ENCODE data around the gene HACD2.
A peak's percentile ranks its signal among the peaks of the same experiment; 100 is the strongest.
"Not testable (repeated sequence)": the region's sequence is repeated elsewhere in the genome, so short reads cannot be mapped to it uniquely, and the experiment has no call there.

HACD2 gene

DNA sequence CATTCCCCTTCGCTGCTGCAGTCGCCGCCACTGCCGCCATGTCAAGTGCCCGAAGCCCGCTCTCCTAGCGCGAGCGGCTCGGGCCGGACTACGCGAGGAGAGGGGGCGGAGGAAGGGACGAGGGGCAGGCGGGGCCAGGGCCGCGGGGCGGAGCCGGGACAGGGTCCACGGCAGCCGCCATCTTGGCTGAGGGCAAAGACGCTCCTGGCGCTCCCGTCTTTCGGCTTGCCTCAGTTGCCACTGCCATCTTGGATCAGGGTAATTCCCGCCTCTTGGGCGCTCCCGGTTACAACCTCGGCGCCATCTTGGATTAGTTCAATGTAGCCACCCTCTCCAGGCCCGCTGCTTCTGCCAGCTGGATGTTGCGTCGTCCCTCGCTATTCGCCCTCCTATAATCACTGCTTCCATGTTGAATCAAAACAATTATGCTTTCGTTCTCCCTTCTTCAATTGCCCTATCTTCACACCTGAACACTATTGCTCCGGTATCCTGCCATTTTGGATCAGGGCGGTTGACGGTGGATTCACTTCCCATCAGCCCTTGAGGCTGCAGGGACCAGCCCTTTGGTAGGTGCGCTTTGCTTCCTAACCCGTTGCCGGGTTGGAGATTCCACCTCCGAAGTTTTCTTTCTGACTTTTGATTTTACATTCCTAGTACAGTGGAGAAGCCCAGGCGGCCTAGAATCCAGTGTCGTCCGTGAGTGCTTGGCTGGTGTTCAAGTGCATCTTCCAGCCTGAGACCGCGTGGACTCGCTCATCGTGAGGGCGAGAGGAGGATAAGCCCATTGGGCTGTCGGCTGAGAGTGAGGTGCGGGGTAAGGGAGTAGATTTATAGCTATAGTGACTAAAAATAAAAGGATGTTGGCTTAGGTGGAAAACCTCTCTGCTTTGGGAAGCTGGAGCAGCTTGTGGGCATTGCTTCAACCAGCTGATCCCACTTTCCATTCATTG, at the start of gene HACD2:
TSS of gene HACD2 (minus strand) at position 66 of the 950 bp plus-strand sequence. CDS start at position 40, 26 bp downstream.
- peak; percentile 95 for DNase-seq (ENCODE audit: low read depth)

DNA sequence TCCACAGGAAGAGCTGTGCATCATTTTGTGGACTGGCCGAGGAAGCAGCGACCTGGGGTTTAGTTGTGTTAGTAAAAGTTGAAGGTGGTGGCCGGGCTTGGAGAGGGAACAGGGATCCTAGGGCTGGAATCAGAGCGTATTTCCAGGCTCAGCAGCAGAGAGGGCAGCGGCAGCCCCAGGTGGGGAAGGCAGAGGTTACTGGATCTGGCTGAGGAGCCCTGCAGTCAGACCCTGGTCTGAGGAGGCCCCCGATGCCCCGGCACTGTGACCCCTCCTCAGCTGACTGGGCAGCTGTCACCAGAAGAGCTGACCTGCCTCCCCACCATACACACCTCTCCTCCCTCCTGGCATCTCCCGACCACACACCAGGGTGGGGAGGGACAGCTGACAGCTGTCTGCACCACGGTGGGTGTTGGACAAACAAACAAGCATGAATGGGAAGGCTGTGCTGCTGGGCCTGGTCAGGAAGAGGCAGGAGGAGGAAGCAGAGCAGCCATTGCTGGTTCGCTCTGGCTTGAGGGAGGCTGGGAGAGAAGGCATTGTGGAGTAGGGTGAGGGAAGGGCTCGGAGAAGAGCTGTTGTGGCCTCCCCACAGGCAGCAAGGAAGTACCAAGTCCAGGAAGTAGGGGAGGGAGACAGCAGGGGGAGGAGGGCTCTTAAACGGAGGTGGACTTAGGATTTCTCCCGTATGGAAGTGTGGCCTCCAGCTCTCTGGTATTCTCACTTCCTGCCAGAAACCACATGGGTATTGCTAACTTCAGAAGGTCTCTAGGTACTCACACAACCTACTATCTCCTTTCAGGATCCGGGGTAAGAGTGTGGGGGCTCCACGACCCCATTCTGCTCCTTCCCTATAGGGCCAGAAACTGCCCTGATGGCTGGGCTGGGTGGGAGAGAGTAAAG, 49.5 kb upstream of the HACD2 start:
- no peak for DNase-seq (ENCODE audit: low read depth)

GRCh38 chr3:123633530-123633929, 48.7 kb upstream of the HACD2 start:
- DNase-seq (ENCODE audit: low read depth): no peak

DNA sequence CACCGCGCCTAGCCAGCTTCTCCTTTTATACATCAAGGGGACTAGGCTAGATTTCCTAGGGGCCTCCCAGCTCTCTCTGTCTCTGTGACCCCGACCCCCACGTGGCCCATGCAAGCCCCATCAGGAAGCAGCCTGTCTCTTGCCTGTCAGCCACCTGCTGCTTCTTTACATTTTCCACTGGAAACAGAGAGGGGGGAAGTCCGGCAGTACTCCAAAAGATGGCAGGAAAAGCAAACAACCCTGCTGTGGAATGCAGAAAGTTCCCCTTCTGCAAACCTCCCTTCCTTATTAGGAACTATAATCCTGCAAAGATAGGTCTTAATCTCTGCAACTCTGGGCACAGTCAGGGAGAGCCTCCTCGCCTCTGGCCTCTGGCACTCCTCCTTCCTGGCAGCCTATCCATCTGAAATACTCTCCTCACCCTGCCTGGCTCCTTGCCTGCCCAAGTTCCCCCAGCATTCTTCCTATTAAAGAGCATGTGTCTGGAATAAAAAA, 47.4 kb upstream of the HACD2 start:
- no peak for DNase-seq (ENCODE audit: low read depth)

DNA sequence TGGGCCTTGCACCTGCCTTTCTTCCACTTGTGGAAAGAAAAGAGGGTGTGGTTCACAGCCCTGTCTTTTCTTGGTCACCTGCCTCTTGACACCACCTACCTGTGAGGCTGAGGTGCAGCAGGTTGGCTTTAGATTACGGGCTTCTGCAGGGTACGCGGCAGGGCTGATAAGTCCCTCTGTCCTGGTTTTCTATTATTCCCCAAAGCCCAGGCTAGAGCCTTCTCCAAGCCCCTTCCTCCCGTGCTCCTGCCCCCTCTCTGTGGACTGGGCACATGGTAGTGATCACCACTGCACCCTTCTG, 44.8 kb upstream of the HACD2 start:
- no peak for DNase-seq (ENCODE audit: low read depth)

DNA sequence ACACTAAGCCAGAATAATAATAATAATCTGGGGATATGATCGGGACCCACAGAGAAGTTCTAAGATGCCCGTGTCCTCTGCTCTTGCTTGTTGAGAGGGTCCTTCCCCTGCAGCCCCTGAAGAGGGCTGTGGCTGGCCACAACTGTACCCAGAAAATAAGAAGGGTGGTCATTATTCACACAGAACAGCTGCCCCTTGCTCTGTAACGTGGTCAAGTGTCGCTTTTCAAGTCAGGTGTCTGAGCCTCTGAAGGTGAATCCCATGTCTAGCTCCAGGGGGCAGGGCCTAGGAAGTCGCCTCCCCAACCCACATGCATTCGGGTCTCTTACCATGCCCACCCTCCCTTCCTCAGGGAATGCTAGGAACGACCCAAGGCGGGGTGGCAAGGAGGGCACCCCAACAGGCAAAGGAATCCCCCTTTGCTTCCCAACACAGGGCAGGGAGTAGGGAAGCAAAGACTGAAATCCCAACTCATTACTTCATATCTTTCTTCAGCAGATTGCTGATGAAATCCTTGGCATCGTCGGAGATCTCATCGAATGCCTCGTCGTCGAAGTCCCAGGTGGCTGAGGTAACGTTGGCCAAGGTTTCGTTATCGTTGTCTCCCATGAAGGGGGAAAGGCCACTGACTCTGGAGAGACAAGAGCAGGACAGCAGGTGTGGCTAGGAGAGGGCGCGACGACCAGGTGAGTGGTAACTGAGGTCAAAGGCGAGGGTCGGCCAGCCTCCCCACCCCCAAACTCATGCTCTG, 44.3 kb upstream of the HACD2 start:
- no peak for DNase-seq (ENCODE audit: low read depth)

DNA sequence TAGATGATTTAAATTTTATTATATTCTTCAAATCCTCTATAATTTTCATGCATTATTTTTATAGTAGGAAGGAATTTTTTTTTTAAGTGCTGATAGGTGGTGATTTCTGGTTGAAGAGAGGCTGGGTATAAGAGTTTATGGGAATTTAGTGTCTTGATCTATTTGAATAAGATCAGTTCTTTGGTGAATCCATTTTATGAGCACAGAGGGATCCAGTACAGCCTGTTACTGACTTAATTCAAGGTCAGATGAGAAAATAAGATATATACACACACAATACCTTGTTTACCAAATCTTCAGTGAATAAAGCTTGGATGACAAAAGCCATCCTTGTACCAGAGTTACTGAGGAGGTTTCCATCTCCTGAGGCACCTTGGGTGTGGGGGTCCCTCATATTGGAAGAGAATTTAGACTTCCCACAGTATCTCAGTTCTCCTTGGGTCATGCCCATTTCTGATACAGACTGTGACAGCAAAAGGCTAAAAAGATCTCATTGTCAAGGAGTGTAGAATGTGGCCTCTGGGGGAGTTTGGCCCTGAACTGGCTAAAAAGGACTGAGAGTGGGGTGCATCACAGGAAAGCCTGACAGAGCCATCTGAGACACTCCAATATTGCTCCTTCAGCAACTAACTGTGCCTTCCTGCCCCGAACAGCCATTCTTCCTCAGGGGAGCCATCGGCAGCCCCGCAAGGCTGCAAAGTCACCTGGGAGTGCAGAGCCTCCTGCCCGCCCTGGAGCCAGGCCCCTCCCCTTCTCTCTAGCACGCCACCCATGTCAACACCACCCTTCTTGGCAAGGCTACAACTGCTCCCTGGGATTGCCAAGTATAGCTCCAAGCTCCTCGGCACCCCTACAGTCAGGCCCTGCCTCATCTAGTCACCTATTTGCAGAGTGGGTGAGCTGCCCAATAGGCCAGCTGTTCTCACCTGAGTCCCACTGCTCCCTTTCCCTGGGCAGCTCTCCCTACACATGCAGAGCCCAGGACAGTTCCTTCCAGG, 43.1 kb upstream of the HACD2 start:
- no peak for DNase-seq (ENCODE audit: low read depth)

- no peak for DNase-seq (ENCODE audit: low read depth)
Observed at GRCh38 chr3:123626881-123627280, 42.0 kb upstream of the HACD2 start.

- DNase-seq (ENCODE audit: low read depth): no peak
Observed at GRCh38 chr3:123624302-123624701, 39.4 kb upstream of the HACD2 start.

GRCh38 chr3:123623346-123623880, 38.6 kb upstream of the HACD2 start:
- no peak for DNase-seq (ENCODE audit: low read depth)

DNA sequence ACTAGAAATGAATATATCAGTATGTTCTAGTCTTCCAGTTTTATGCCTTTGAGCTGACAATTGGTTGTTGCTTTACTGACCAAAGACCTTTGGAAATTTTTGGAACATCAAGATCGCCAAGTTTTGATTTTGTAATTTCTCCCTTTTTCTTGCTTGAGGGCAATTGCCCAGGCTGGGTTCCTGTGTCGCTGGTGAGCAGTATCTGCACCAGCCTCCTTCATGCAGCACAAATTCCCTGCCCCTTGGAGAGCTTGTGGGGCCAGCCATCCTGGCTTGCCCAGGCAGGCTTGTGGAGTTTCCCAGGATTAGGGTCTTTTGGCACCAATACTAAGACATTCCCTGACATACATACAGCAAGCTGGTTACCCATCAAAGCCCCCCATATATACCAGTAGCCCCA, 37.9 kb upstream of the HACD2 start:
- DNase-seq (ENCODE audit: low read depth): no peak

DNA sequence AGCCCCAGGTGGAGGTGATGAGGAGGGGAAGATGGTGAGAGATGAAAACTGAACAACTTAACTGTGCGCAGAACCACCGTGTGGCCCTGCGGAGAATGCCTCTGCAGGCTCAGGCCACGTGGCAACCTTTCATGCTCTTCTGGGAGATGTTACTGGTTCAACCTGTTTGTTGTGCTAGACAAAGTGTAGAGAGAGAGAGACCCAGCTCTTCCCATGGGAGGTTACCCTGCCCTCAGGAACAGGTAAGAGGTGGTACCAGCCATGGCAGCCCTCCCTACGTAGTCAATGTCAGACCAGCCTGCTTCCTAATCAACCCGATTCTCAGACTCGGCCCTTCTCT, 37.0 kb upstream of the HACD2 start:
- DNase-seq (ENCODE audit: low read depth): no peak

DNA sequence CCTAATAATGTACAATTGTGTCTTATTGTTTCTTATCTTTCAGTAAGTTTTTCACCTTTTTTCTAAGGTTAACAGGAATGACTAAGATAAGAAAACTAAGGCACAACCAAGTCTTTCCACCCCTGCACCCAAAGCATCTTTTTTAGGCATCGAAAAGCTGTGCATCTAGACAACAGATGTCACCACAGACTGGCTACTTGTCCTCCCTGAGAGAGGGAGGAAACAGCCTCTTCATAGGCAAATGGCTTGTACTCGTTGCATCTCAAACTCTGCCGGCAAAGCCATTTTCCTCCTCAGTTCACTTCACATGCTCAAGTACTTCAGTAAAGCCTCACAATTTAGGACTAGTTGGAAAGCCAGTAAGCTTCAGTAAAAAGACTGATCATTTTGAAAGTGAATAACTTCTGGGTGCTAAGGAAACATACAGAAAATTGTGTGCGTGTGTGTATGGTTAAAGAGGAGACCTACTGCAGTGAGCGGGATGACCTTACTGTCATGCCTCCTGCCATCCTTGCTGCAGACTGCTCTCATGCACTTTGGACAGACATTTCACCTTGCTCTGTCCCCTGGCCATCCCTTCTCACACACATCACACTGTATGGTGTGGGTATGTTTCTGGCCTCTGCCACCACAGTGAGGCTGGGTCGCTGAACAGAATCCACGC, 36.5 kb upstream of the HACD2 start:
- DNase-seq (ENCODE audit: low read depth): no peak

GRCh38 chr3:123620343-123620742, 35.5 kb upstream of the HACD2 start:
- DNase-seq (ENCODE audit: low read depth): no peak

DNA sequence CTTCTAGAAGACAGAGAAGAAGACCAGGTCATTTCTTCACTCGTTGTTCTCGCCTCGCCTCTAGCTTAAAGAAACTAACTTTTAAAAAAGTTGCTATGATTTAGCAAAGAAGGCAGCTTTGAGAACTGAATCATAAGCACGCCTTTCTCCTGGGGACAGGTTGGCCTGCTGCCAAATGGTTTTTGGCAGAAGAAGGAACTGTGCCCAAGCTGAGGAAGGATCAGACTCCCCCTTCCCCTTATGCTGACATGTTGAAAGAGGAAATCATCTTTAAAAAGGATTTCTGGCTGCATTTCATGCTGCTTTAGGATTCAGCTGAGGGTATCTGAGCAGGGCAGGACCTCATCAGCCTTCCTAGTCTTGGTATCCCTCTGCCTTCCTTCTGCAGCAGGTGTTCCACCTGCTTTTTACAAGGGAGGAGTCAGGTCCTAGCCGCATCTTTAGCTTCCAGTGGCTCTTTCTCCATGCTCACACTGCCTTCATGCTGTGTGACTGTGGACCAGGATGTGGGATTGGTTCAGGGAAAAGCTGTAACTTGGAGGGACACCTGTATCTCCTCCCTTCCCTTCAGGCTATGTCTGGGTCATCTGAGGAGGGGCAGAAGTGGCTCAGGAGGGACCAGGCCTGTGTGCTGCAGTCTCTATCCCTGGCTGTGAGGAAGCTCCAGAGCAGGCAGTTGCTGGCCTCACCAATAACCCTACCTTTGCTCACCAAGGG, 34.1 kb upstream of the HACD2 start:
- DNase-seq (ENCODE audit: low read depth): no peak

GRCh38 chr3:123618076-123618708, 33.3 kb upstream of the HACD2 start:
- no peak for DNase-seq (ENCODE audit: low read depth)

- DNase-seq (ENCODE audit: low read depth): no peak
Observed at GRCh38 chr3:123616593-123616992, 31.7 kb upstream of the HACD2 start.

- no peak for DNase-seq (ENCODE audit: low read depth)
Observed at GRCh38 chr3:123613543-123613942, 28.7 kb upstream of the HACD2 start.

GRCh38 chr3:123611674-123612073, 26.8 kb upstream of the HACD2 start:
- DNase-seq (ENCODE audit: low read depth): not testable (repeated sequence)
